Activated CD4-positive, alpha-beta T cell treated with anti-CD3 and anti-CD28 coated beads for 24 hours (primary cell): ENCODE measurements around the gene KCTD2.

Source experiments
- DNase-seq, 2 donors: peaks; one replicate each; pipeline ENCODE4 v3.0.0-alpha.2; 2020; ENCODE audit warnings: low read depth in 2 of 2

KCTD2 gene

DNA sequence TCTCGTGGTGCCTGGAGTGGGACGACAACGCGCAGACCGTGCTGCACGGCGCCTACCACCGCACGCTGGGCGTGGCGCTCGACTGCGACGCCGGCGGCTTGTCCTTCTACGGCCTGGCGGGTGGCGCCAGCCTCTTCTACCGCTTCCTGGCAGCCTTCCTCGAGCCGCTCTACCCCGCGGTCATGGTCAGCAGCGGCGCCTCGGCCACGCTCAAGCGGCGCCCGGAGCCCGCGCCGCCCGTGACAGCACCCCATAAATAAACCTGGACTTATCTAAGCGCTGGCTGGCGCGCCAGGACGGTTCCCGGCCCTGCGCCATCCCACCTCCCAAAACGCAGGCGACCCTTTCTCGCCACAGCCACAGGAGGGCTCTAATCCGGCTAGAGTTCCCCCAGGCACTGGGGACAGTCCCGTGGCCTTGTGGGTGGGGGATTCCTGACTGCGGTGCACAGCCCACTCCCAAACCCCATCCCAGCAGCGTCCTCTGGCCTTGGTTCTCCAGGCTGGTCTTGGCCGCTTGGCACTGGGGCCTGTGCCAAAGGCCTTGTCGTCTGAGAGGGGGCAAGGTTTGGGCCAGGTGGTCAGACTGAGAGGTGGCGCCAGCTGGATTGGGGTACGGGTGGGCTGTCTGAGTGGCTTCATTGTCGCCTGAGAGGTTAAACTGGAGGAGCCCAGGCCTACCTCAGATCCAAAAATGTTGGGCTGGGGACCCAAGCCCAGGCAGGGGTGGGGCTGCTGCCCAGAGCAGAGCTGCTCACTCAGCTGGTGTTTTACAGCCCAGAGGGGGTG is 30.7 kb downstream of the KCTD2 start:
- peak in 1 of 2 donors; percentile 29 for DNase-seq

DNA sequence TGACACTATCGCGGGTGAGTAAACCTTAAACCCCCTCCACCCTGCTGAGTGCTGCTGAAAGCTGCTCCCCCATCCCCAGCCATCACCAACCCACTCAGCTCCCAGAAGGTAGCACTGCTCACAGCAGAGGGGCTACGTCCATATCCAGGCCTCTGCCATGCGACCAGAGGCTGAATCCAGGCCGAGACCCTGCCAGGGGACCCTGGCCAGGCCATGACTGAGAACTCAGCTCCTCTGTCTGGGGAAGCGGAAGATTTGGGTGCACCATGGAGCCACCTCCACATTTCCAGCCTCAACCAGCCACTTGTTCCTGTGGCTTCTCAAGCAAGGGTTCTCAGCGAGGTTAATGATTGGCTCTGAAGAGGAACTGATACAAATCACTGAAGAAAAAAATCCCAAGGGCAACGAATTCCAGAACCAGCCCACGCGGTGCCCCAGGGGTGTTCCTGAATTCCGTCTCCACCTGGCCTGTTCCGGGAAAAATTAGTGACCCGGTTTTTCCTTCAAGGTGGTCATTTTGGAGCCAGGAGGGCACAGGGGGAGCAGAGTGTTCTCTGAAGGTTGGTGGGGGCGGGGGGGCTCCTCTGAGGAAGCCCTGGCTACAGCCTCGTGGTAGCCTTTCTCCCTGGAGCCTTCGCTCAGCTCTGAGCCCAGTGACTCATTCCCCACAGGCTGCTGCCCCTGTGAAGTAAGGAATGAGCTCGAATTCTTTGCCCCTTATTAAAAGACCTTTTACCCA is 31.4 kb downstream of the KCTD2 start:
- DNase-seq = no peak

GRCh38 chr17:75079023-75079373 is 32.0 kb downstream of the KCTD2 start:
- DNase-seq = no peak

DNA sequence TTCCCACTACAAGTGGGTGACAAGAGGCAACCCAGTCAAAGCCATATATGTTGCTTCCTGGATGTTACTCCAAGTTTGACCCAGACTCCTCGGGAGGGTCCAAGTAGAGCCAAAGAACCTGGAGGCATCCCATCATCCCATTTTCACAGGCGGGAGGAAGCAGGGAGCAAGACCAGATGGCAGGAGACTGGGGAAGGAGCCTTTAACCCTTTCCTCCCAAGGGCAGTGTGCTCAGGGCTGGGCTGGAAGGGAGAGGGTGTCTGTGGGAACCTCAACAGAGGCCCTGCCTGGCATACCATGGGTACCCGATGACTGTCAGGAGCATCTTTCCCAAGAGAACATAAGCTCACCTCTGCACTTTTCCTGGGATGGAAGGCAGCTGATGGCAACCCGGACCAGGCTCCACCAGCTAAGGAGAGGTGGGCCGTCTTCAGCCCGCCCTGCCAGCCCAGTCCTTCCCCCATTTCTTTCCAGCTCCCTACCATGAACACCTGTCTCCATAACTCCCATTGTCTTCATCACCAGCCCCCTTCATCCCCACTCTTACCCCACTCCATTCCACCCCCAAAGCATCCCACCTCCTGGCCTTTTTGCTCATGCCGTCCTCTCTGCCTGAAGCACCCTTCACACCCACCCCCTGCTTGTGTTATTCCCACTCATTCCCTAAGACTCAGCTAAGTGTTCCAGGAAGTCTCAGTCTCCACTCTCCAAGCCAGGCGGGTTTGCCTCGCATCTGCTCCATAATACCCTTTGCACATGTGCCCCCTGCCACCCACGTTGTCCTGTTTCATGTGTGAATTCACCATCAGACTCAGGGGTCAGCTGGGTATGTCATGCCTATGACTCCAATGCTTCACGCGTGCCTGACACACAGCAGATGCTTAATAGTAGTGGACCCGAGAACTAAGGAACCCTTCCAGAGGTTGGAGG is 34.9 kb downstream of the KCTD2 start:
- DNase-seq = no peak

- no peak for DNase-seq
These were observed 35.7 kb downstream of the KCTD2 start for GRCh38 chr17:75082683-75083082.

DNA sequence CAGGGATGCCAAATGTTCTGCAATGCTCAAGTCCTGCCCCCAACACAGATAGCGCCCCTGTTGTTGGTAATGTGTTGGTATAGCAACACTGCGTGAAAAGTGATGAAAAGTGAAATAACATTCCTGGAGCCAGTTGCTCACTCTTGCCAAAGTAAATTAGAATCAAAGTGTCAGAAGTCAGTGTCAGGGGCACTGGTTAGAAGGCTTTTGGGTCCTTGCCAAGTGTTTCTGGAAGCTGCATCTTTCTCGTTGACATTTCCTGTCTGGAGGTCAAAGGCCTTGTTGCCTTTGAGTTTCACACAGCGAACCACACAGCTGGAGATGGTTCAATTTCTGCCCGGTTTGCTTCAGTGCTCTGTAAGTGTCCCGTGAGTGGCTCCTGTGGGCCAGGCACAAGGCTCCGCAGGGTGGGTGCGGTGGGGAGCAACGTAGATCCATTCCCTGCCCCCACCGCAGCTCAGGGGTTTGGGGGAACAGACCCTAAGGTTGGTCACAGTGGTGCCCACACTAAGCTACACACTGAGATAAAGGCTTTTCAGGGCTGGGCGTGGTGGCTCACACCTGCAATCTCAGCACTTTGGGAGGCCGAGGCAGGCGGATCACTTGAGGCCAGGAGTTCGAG is 37.1 kb downstream of the KCTD2 start:
- no peak for DNase-seq

DNA sequence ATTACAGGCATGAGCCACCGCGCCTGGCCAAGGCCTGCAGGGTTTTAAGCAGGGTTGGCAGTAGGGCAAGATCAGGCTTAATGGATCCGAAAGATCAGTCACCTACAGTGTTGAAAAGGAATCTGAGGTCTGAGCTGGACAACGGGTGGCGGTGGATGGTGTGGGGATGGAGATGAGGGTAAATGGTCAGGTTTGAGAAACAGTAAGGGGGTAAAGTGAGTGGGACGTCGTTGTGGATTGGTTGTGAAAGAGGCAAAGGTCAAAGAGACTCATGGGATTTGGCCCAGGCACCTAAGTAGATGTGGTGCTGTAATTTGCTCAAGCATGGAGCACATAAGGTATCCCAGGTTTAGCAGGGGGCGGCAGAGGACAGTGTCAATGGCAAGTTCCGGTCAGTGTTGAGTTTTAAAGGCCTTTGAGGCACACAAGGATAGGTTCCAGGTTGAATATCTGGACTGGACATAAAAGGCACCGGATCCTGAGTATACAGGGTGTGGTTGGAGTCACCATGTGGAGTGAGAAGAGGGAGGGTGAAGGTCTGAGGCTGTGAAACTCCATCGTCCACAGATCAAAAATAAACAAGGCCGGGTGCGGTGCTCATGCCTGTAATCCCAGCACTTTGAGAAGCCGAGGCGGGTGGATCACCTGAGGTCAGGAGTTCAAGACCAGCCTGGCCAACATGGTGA is 39.6 kb downstream of the KCTD2 start:
- DNase-seq = no peak

GRCh38 chr17:75087182-75087557 is 40.1 kb downstream of the KCTD2 start:
- no peak for DNase-seq

DNA sequence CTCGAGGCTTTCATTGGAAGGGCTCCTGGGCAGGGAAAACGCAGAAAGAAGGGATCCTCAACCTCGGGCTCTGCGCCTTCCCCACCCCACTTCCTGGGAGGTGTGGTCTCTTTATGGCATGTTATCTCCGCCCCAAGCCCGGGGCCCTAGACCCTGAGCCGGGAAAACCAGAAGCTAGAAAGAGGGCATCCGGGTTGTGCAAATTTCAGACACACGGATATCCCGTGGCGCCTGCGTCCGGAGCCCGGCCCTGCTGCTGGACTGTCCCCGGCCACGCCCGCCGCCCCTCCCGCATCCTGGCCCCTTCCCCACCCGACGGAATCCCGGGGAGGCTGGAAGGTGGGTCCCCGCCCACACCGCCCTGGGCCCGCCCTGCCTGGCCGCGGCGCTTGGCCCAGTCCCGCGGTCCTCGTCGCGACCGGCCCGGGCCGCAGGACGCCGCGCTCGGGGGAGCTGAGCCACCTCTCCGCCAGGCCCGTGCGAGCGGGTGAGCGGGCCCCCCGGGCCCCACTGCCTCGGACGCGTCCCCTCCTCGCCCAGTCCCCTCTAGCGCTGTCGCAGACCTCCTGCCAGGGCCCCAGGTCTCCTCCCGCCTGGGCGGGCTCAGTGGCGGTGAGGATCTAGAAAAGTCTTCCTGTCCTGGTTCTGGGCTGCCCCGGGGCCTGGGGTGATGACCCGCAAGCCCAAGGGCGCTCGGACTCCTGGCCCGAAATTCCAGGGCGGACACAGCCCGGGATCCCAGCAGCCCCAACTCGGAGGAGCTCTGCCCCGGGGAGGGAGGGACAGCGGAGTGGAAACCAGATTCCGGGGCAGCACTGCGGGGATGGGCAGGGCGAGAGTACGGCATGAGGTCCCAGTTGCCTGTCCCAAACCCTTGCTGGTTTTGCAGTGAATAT is 40.8 kb downstream of the KCTD2 start, which contains the start of gene SLC16A5:
Gene SLC16A5, plus strand, starts transcription at position 397 of the 896 bp plus-strand sequence. CDS start 5,683 bp downstream, outside the sequence.
- no peak for DNase-seq

DNA sequence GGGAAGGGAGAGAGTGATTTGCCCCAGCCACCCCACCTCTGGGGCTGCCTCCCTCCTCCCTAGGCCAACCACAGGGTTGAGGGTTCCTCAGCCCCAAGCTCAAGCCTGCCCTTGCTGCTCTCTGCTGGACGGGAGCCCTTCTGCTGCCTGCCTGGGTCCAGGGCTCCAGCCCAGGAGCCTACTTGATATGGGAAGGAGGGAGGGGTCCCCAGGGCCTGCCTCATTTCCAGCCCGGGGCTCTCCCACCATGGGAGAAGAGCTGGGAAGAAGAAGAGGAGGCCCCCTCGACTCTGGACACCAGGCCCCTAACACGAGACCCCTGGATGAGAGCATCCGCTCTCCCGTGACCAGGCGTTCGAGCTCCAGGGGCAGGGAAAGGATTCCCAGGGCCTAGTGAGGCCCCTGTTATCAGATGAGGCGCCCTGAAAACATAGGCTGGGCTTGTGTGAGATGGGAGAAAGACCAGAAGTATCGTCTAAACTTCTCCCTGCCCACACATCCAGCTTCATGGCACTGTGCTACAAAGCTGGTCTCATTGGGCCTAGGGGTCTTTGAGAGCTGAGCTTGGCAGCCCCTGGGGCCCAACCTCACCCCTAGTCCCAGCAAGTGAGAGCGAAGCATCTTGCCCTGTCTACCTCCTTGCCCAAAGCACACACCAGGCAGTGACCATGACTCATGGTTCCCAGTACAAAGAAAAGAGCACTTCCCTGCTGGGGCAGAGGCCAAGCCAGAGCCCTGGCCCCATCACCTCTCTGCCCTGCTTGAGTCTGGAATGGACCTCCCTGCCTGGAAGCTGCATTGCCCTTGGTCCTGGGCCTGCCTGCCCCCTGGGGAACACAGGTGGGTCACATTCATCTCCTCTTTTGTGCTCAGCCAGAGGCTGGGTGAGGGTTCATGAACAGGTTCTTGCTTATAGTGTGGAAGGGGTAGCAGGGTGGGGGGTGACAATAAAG is 41.7 kb downstream of the KCTD2 start:
- no peak for DNase-seq

- no peak for DNase-seq
These were observed 44.1 kb downstream of the KCTD2 start for GRCh38 chr17:75090871-75091854.

DNA sequence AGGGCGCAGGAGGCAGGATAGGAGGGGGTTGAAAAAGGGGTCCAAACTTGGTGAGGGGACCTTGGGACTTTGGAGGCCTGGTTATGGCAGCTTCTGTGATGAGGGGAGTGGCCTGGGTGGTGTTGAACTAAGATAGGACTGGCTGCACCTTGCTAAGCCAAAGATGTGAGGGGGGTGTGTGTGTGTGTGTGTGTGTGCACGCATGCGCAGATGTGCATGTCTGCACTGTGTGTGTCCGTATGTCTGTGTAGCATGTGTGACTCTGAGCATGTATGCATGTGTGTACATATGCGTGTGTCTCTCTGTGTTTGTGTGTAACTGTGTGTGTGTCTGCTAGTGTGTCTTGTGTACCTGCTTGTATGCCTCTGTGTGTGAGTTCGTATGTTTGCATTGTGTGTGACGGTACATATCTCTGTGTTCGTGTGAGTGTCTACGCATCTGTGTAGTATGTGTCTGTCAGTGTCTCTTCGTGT is 44.9 kb downstream of the KCTD2 start:
- no peak for DNase-seq

DNA sequence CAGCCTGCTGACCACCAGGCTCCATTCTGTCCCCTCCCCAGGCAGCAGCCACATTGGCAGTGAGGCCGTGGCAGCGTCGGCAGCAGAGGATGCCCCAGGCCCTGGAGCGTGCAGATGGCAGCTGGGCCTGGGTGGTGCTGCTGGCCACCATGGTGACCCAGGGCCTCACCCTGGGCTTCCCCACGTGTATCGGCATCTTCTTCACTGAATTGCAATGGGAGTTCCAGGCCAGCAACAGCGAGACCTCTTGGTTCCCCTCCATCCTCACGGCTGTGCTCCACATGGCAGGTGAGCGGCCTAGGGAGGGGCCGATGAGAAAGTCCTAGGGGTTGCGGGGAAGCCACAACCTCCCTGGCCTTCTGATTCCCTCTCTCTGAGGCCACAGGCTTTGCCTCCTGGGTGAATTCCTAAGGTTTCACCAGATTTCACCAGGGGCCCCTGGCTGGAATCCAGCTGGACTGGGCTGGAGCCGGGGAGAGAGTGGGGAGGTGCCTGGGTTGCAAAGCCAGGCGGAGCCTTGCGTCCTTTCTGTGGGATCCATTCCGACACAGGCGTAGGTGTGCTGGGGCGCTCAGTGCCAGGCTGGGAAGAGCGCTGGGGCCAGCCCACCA is 46.6 kb downstream of the KCTD2 start:
- no peak for DNase-seq

- no peak for DNase-seq
These were observed 47.9 kb downstream of the KCTD2 start for GRCh38 chr17:75094871-75095399.

DNA sequence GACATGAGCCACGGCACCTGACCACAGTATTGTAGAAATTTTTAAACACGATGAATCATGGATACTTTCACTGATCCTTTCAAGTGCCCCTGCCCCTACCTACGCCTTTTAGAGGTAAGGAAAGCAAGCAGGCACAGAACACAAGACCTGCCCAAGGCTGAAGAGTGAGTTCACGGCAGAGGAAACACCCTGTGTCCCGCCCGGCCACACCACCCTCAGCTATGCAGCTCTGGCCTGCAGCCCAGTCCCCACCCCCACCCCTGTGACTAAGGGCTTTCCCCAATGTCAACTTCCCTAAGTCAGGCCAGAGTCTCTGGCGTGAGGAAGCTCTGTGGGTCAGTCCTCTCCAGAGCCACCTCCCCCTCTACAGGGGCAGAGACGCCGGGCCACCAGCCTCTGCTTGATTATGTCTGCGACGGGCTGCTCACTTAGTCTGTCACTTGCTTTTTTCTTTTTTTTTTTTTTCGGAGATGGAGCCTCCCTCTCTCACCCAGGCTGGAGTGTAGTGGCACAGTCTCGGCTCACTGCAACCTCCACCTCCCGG is 49.1 kb downstream of the KCTD2 start:
- no peak for DNase-seq

- no peak for DNase-seq
These were observed 50.8 kb downstream of the KCTD2 start for GRCh38 chr17:75097865-75098264.

- no peak for DNase-seq
These were observed 51.8 kb downstream of the KCTD2 start for GRCh38 chr17:75098861-75099260.
